HepG2 (cell line): ENCODE results near the gene ABCB8. TPM values are rescaled to one million over a fixed set of nuclear protein-coding genes. Genes with fewer than 3 reads are reported as not detected.

ENCODE experiments used
- ATAC-seq: fragments of 200-7000 bp; cut with Tn5 transposase; 3 replicates; pipeline ENCODE4 v1.9.1; 2020; ENCODE audit warnings: mild to moderate bottlenecking, moderate library complexity
- BruUV-seq: library from RNA; stranded (reverse); fragments of 400-500 nt; replicated peaks from 2 replicates; lab custom pipeline; 2021; lab: Mats Ljungman, UMichigan
- CTCF ChIA-PET: fragments of 300-600 bp; formaldehyde crosslinking; extraction: SDS; loops from one replicate; lab custom pipeline; 2021; ENCODE audit warnings: low total read pairs, inconsistent platforms, low intra/inter-chr PET ratio; lab: Yijun Ruan, JAX
- POLR2A ChIA-PET: fragments of 350-600 bp; sonication (Branson Sonifier 250); formaldehyde crosslinking; loops from one replicate; lab custom pipeline; 2020; ENCODE audit warnings: antibody characterized with exemption, inconsistent platforms; lab: Yijun Ruan, JAX
- DNase-seq: peaks from one replicate; pipeline ENCODE4 v3.0.0-alpha.2; 2015; ENCODE audit warnings: low spot score
- FAIRE-seq: peaks from 3 replicates; lab custom pipeline; 2011; peaks lifted over from hg19 to GRCh38; lab: Jason Lieb, UNC
- H2AFZ ChIP-seq: one replicate; pipeline ENCODE4 v1.6.1; 2011; ENCODE audit warnings: low read length, inconsistent platforms
- H3K27ac ChIP-seq: fragments of 300-600 bp; 3 replicates; pipeline ENCODE4 v1.8.0; 2011; ENCODE audit warnings: mixed run types, mild to moderate bottlenecking, mixed read lengths, low read length, inconsistent platforms; ENCODE audit not compliant: insufficient read depth; ENCODE audit errors: extremely low read length
- H3K27me3 ChIP-seq, 2 experiments: fragments of 200-600 bp in 1 of 2; 2 replicates in 1 of 2; 3 replicates in 1 of 2; pipeline versions ENCODE4 v1.6.0 to v1.8.0; 2011; ENCODE audit warnings: low read length in 2 of 2, mild to moderate bottlenecking in 2 of 2, moderate library complexity in 2 of 2, inconsistent platforms in 1 of 2; ENCODE audit not compliant: insufficient read depth in 2 of 2, control insufficient read depth in 1 of 2
- H3K36me3 ChIP-seq, 2 experiments: fragments of 200-600 bp in 1 of 2; replicated peaks in 1 of 2; 2 replicates in 1 of 2; 3 replicates in 1 of 2; pipeline versions ENCODE4 v1.5.1 to v1.8.0; 2011; ENCODE audit warnings: low read length in 2 of 2, inconsistent platforms in 1 of 2; ENCODE audit not compliant: insufficient read depth in 2 of 2, control insufficient read depth in 1 of 2
- H3K4me1 ChIP-seq: 2 replicates; pipeline ENCODE4 v1.5.1; 2012; ENCODE audit warnings: low read length, inconsistent platforms; ENCODE audit not compliant: insufficient read depth
- H3K4me2 ChIP-seq: 2 replicates; pipeline ENCODE4 v1.6.0; 2011; ENCODE audit warnings: low read depth, low read length, inconsistent platforms
- H3K4me3 ChIP-seq, 3 experiments: fragments of 200-600 bp in 1 of 3; sonication (generic), shearing (Covaris generic) in 1 of 3; replicated peaks in 1 of 3; 2 replicates each; pipeline ENCODE4 v1.5.1; 2011 to 2016; ENCODE audit warnings: low read length in 3 of 3, inconsistent platforms in 2 of 3, low read depth in 2 of 3, mild to moderate bottlenecking in 2 of 3, control low read depth in 1 of 3, mixed read lengths in 1 of 3; ENCODE audit not compliant: insufficient read depth in 1 of 3
- H3K79me2 ChIP-seq: one replicate; pipeline ENCODE4 v1.6.1; 2011; ENCODE audit warnings: low read length, inconsistent platforms; ENCODE audit not compliant: insufficient read depth
- H3K9ac ChIP-seq: 2 replicates; pipeline ENCODE4 v1.6.0; 2011; ENCODE audit warnings: mild to moderate bottlenecking, low read depth, low read length, inconsistent platforms; ENCODE audit not compliant: insufficient read depth
- H3K9me3 ChIP-seq: 2 replicates; pipeline ENCODE4 v1.5.1; 2012; ENCODE audit warnings: mild to moderate bottlenecking, low read length
- H4K20me1 ChIP-seq: 2 replicates; pipeline ENCODE4 v1.6.0; 2011; ENCODE audit warnings: inconsistent platforms, mild to moderate bottlenecking, low read length, moderate library complexity; ENCODE audit not compliant: insufficient read depth
- ARID2 ChIP-seq: sonication (generic); formaldehyde crosslinking; IDR thresholded peaks from 2 replicates; pipeline ENCODE4 v1.8.1; 2022; ENCODE audit warnings: mild to moderate bottlenecking, missing genetic modification reagents, borderline replicate concordance
- FOSL2 ChIP-seq: sonication (generic); formaldehyde crosslinking; IDR thresholded peaks from 2 replicates; pipeline ENCODE4 v1.4.0; 2020; ENCODE audit warnings: missing genetic modification reagents
- PHF8 ChIP-seq: sonication (generic); formaldehyde crosslinking; IDR thresholded peaks from 2 replicates; pipeline ENCODE4 v1.5.0; 2020; ENCODE audit warnings: missing genetic modification reagents
- THYN1 ChIP-seq: sonication (generic); formaldehyde crosslinking; IDR thresholded peaks from 2 replicates; pipeline ENCODE4 v1.8.1; 2023; ENCODE audit warnings: low read depth, mild to moderate bottlenecking, moderate library complexity, missing genetic modification reagents, borderline replicate concordance
- ZNF556 ChIP-seq: sonication (generic); formaldehyde crosslinking; IDR thresholded peaks from 2 replicates; pipeline ENCODE4 v1.4.0; 2020; ENCODE audit warnings: mild to moderate bottlenecking, missing genetic modification reagents, borderline replicate concordance
- WGBS: methylation state at CpG from one replicate; pipeline ENCODE4 v1.1.6; 2017; ENCODE audit warnings: low lambda C conversion rate; 5-methylcytosine and 5-hydroxymethylcytosine counted together
- in situ Hi-C: cut with HindIII; loops from 2 replicates; pipeline ENCODE4 v1.10.0; 2017; ENCODE audit warnings: low pct_unique_long_range_greater_than_20kb; ENCODE audit not compliant: extremely low pct_ligation_motif_present
- intact Hi-C: fragments of 100-400 bp; cut with micrococcal nuclease; formaldehyde crosslinking; loops from one replicate; pipeline ENCODE4 v1.10.0; 2022; ENCODE audit not compliant: unreplicated experiment
- polyA plus RNA-seq, 8 experiments: library from polyadenylated mRNA; depleted of rRNA in 3 of 8; stranded (reverse) in 7 of 8; unstranded in 1 of 8; fragments of >200 nt; fragmentation: Illumina TruSeq in 4 of 8; extraction: Trizol in 4 of 8; gene quantifications; 2 replicates each; pipeline versions ENCODE4 v1.2.1 to v1.2.3, GENCODE V29; 2011 to 2016; ENCODE audit warnings: low read depth in 4 of 8, missing spikeins in 1 of 8, mixed read lengths in 1 of 8; ENCODE audit not compliant: insufficient read depth in 1 of 8
- total RNA-seq, 5 experiments: library from RNA; depleted of rRNA; stranded (reverse); fragments of >200 nt; fragmentation: Illumina TruSeq; extraction: Trizol; gene quantifications; 2 replicates each; pipeline ENCODE4 v1.2.3, GENCODE V29; 2016; ENCODE audit warnings: low read depth in 1 of 5
- TF ChIP-seq, protein P1 (sequence below): sonication (generic); formaldehyde crosslinking; IDR thresholded peaks from 2 replicates; pipeline ENCODE4 v1.8.1; 2023; ENCODE audit warnings: missing genetic modification reagents, mild to moderate bottlenecking, borderline replicate concordance

ABCB8 gene
- total and polyA plus RNA-seq, 2 of the 13 experiments (the other 11 are each of a cell fraction or from before 2014, with no cell fraction given) = 6.6 to 16.7 TPM

DNA sequence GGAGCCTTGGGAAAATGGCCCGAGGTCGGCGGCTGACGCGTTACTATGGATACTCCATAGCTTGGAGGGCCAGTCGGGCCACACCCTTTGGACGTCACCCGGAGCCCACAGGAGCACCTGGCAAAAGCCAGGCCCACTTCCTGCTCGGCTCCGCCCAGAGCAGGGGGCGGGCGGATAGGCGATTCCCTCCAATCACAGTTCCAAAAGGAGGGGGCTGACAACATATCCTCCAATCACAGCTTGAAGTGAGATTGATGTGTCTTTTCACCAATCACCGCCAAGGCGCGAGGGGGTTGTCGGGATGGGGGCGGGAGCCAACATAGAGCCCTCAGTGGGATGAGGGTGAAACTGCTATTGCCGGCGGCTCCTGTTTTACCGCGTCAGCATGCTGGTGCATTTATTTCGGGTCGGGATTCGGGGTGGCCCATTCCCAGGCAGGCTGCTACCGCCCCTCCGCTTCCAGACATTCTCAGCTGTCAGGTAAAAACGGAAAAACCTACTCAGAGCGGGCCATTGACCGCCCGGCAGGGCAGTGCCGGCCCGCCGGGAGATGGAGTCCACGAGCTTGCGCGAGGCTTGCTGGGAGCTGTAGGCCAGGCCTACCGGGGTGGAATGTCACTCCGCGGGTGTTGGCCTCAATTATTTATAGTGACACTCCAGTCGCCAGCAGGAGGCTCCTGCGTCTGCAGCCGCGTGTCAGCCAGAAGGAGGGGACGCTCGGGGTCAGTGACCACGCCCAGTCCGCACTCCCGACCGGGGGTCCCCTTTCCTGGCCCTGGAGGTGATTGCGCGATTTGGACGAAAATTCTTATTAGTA lies at the start of gene ABCB8 (continued):
- TF ChIP-seq ARID2 (CRISPR knock-in tag) = no peak
- peak; percentile 76 for TF ChIP-seq PHF8 (CRISPR knock-in tag)
- peak; percentile 22; the same call in 1 of the 2 replicates for TF ChIP-seq ZNF556 (CRISPR knock-in tag)
- TF ChIP-seq THYN1 (CRISPR knock-in tag) = no peak

DNA sequence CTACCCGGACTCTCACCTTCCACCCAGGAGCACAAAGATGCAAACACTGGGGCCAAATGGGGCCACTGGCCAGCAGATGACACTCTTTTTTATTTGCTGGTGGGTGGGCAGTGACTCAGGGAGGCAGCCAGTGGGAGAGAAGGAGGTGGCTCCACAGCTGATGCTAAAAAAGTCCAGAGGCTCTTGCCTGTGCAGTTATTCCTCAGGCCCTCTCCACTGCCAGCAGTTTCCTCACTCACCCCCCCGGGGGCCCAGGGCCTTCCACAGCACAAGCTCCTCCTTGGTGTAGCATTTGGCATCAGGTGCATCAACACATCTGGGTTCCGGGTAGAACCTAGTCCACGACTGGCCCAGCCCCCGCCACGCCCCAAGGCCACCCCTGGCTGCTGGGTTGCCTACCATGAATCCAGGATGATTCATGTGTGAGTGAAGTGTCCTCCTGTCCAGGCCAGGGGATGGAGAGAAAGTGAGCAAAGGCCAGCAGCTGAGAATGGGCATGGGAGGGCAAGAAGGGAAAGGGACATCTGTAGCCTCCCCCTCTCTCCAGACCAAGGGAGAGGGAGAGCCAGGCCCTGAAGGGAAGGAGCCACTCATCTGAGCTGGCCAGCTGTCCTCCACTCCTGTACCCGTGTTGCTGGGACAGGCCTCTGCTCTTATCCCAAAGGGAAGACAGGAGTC lies 48.4 kb upstream of the ABCB8 start:
- Histone ChIP-seq H3K9ac (no peak overlapping the region), H3K36me3 (no peaks in the 10 kb centered on the region), H3K9me3 (no peaks in the 10 kb centered on the region), H3K4me1 (peaks cover 34% of the 10 kb centered on the region), H3K27me3 (peaks cover 6 to 45% of the 10 kb centered on the region in 2 experiments), H2AFZ (no peak overlapping the region), H3K4me2 (no peak overlapping the region), H3K4me3 (no peak overlapping the region), H3K27ac (no peak overlapping the region), H3K79me2 (no peaks in the 10 kb centered on the region), H4K20me1 (peaks cover 6% of the 10 kb centered on the region; the same call in 1 of the 2 replicates)
- FAIRE-seq = no peak
- BruUV-seq = no TSS peak
- POLR2A ChIA-PET = no interaction called here
- intact Hi-C loops (no loop called here), in situ Hi-C loops (no loop called here)
- TF ChIP-seq, protein P1, sequence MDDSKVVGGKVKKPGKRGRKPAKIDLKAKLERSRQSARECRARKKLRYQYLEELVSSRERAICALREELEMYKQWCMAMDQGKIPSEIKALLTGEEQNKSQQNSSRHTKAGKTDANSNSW = no peak
- TF ChIP-seq FOSL2 (CRISPR knock-in tag) = 0 out of 2 replicates have a peak, but pooled peaks have one; percentile 7
- no peak for DNase-seq
- no peak for ATAC-seq
- WGBS = 9% methylated on average over 5 of the region's 7 CpGs
- CTCF ChIA-PET = no interaction called here
